Measurements from ENCODE around the gene VGF.

GRCh38 chr7:101163279-101164070 is 1.9 kb downstream of the VGF start:
- TF ChIP-seq CTCF (conservative IDR thresholded peaks at IDR 0.05): no peak
- no peak; the same call in 1 of the 2 replicates for TF ChIP-seq ZFX (IDR thresholded peaks at IDR 0.05)

Measured in C4-2B (cell line).